ENCODE measurements around the gene TRNT1.

TRNT1 gene

DNA sequence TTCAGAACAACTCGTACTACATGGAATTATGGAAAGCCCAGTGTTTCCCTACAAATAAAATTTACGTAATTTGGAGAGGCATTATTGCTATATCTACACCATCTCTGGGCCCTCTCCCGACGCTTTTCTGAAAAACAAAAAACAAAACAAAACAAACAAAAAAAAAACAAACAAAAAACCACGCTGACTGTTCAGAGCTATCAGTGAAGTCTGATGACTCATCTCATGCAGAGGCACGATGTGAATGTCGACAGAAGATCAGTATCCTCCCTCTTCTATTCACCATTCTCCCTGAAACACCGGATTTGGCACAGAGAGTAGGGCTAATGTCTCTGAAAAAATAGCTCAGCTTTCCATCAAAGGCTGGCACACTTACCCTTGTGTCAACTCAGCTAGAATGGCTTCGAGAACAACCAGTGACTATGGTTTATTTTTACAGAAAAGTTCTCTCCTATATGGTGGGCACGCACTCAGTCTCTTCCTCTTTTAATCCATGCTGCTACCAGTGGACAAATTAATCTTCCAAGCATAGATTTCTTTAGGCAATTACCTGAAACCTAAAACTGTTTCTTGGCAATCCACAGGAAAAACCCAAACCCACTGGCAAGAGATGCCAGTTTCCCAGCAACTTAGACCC, 51.2 kb downstream of the TRNT1 start:
- peaks cover 26% of the 10 kb centered on the region for H3K36me3 Mint-ChIP-seq (ENCODE audit: low read depth)
- no peak overlapping the region for H3K27ac Mint-ChIP-seq
- no peaks in the 10 kb centered on the region for H3K9me3 Mint-ChIP-seq
- H3K4me1 Mint-ChIP-seq: peaks cover 32% of the 10 kb centered on the region
- TF ChIP-seq, protein P1, sequence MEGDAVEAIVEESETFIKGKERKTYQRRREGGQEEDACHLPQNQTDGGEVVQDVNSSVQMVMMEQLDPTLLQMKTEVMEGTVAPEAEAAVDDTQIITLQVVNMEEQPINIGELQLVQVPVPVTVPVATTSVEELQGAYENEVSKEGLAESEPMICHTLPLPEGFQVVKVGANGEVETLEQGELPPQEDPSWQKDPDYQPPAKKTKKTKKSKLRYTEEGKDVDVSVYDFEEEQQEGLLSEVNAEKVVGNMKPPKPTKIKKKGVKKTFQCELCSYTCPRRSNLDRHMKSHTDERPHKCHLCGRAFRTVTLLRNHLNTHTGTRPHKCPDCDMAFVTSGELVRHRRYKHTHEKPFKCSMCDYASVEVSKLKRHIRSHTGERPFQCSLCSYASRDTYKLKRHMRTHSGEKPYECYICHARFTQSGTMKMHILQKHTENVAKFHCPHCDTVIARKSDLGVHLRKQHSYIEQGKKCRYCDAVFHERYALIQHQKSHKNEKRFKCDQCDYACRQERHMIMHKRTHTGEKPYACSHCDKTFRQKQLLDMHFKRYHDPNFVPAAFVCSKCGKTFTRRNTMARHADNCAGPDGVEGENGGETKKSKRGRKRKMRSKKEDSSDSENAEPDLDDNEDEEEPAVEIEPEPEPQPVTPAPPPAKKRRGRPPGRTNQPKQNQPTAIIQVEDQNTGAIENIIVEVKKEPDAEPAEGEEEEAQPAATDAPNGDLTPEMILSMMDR (IDR thresholded peaks at IDR 0.05): no peak
- peaks cover 10% of the 10 kb centered on the region for H3K27me3 Mint-ChIP-seq (ENCODE audit: low read depth, poor library complexity)
- no peak for DNase-seq
- H3K4me3 Mint-ChIP-seq: peak overlapping the region; percentile 96

DNA sequence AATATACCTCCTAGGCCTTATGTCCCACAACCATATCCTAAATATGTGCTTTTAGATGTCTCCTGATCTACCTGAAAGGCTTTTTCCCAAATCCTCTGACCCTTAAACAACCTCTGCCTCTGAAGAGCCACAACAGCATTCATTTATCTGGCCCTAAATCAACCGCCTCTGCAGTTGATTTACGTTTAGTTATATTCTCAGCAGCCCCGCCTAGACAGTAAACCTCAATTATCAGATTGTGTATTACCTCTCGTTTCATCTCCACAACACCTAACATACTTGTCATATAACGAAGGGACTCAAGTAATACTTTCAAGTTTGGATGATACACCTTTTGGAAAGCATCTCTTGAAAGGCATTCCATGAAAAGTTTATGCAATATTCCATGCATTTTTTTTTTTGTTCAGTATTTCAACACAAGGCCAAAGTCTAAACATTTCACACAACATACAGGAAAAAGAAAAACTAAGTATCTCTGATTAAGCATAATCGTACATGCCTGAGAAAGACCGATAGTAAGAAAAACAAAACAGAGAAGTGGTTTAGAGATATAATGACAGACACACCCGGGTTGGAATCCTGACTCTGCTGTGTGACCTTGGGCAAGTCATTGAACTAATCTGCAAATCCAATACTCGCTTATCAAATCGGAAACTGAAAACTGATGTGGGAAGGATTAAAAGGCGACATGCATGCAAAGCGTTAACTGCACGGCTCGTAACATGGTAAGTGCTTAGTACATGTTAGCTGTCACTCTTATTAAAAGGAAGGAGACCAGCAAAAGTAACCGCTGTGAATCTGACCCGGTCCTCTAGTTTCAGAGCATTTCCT, 52.0 kb downstream of the TRNT1 start:
- Mint-ChIP-seq H3K36me3 (ENCODE audit: low read depth) (peaks cover 22% of the 10 kb centered on the region), H3K4me1 (peaks cover 32% of the 10 kb centered on the region), H3K9me3 (no peaks in the 10 kb centered on the region), H3K27ac (peak overlapping the region; percentile 58), H3K4me3 (peak overlapping the region; percentile 96), H3K27me3 (ENCODE audit: low read depth, poor library complexity) (peaks cover 17% of the 10 kb centered on the region)
- no peak for DNase-seq
- TF ChIP-seq, protein P1 (IDR thresholded peaks at IDR 0.05): no peak

DNA sequence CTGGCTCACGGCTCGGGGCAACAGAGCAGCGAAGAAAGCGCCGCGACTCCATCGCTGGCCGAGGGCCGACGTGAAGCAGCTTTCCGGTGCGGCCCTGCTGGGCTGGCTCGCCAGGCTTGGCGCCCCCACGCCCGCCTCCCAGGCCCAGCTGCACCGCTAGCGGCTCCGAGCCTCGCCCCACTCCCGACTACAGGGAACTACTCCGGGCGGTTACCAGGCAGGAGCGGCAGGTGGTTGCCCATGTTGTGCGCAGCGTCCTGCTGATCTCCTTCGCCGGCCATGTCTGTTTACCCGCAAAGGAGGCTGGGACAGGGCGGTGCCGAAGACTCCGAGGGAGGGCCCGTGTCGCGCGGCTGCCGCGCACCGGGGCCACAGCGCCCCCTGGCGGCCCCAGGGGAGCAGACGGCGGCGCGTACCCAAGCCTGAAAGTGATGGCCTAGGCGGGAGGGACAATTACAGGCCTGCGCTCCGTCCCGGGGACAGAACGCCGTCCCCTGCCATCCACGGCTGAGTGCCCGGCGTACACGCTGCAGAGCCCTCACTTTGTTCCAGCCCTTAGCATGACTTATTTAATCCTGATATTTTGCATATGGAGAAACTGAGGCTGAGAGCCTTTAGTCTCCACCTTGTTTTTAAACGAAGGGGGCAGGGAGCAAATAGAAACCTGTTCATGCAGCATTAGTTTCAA, 52.8 kb downstream of the TRNT1 start, which contains the start of gene CRBN:
Gene CRBN (minus strand): TSS at position 285 of the 688 bp plus-strand sequence. CDS start 4 bp downstream, at position 281.
- peak; percentile 88 for DNase-seq
- peak within 1 kb of the TSS; percentile 96 for H3K4me3 Mint-ChIP-seq
- peaks cover 26% of the 10 kb centered on the region for H3K27me3 Mint-ChIP-seq (ENCODE audit: low read depth, poor library complexity)
- peaks cover 32% of the 10 kb centered on the region for H3K4me1 Mint-ChIP-seq
- peak within 1 kb of the TSS; percentile 58 for H3K27ac Mint-ChIP-seq
- TF ChIP-seq, protein P1 (IDR thresholded peaks at IDR 0.05): peak; percentile 96
- H3K9me3 Mint-ChIP-seq: no peaks in the 10 kb centered on the region
- peaks cover 16% of the 10 kb centered on the region for H3K36me3 Mint-ChIP-seq (ENCODE audit: low read depth)

DNA sequence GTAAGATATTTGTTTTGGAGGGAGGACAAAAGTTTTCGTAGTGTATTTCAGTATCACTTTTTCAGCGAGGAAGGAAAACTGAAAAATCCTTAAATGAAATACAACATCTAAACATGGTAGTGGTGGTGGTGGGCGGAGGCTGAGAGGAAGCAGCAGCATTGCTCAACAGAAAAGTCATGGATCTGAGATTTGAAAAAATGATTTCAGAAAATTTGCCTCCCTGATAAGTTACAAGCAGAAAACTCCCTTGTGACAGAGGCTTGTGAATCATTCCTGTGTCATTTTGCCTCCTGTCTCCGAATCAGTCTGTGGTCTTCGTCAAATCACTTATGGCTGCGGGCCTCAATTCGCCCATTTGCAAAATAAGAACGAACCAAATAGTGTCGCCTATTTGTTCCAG, 53.7 kb downstream of the TRNT1 start:
- Mint-ChIP-seq H3K27me3 (ENCODE audit: low read depth, poor library complexity) (peaks cover 35% of the 10 kb centered on the region), H3K36me3 (ENCODE audit: low read depth) (peaks cover 8% of the 10 kb centered on the region), H3K27ac (no peak overlapping the region), H3K4me1 (peaks cover 32% of the 10 kb centered on the region), H3K9me3 (no peaks in the 10 kb centered on the region), H3K4me3 (peak overlapping the region; percentile 24)
- no peak for DNase-seq
- TF ChIP-seq, protein P1 (IDR thresholded peaks at IDR 0.05): no peak

DNA sequence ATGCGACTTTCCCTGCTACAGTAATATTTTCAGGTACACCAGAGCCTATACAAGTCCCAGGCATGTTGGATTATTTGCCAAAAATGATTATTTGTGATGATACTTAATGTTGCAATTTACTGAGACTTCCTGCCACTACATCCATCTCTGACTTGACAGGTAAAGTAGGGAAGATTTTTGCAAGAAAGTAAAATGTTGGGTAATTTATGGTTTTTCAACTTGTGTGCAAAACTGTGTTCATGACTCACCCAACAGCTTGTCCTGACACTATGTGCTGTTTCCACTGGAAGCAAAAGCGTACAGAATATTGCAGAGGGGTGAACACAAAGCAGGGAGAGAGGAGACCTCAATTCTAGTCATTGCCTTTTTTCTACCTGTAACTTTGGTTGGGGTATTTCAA, 58.1 kb downstream of the TRNT1 start:
- Mint-ChIP-seq H3K36me3 (ENCODE audit: low read depth) (no peaks in the 10 kb centered on the region), H3K4me3 (no peak overlapping the region), H3K27me3 (ENCODE audit: low read depth, poor library complexity) (peaks cover 50% of the 10 kb centered on the region), H3K9me3 (peaks cover 19% of the 10 kb centered on the region), H3K4me1 (peaks cover 16% of the 10 kb centered on the region), H3K27ac (no peak overlapping the region)
- TF ChIP-seq, protein P1 (IDR thresholded peaks at IDR 0.05): no peak
- DNase-seq: no peak

Measured in nephron progenitor cell (in vitro differentiated cells).